A673 (cell line): Measurements from ENCODE around the gene FBXO9.

Experiments
- EZH2 ChIP-seq: fragments of 200-600 bp; sonication (generic); IDR thresholded peaks from 2 replicates; pipeline ENCODE4 v1.6.1; 2017; ENCODE audit warnings: borderline replicate concordance, low read depth, mild to moderate bottlenecking, mixed read lengths, antibody characterized with exemption, low read length; ENCODE audit not compliant: poor library complexity, severe bottlenecking
- TF ChIP-seq, protein P1 (sequence below): fragments of 300-800, 200-600 bp; sonication (generic); conservative IDR thresholded peaks from 2 replicates; pipeline ENCODE4 v1.5.1; 2017; ENCODE audit warnings: low read depth, mild to moderate bottlenecking, antibody characterized with exemption, low read length, moderate library complexity, mixed read lengths

DNA sequence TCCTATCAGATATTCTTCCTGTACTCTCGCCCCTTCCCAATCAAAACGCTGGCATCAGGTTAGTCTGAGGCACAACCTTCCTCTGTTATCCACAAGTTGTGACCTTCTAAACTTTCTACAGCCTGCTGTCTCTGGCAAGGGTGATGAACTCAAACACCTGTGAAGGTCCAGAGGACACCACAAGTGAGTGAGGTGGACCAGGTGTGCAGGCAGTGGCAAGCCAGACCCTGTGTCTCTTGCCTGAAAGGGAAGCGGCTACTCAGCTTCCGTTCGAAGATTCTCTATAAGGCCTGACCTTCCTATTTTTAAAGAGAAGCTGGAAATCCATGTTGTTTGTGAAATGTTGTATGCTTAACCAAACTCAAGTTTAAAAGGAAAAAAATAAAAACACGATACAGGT is 46.7 kb downstream of the FBXO9 start:
- TF ChIP-seq, protein P1, sequence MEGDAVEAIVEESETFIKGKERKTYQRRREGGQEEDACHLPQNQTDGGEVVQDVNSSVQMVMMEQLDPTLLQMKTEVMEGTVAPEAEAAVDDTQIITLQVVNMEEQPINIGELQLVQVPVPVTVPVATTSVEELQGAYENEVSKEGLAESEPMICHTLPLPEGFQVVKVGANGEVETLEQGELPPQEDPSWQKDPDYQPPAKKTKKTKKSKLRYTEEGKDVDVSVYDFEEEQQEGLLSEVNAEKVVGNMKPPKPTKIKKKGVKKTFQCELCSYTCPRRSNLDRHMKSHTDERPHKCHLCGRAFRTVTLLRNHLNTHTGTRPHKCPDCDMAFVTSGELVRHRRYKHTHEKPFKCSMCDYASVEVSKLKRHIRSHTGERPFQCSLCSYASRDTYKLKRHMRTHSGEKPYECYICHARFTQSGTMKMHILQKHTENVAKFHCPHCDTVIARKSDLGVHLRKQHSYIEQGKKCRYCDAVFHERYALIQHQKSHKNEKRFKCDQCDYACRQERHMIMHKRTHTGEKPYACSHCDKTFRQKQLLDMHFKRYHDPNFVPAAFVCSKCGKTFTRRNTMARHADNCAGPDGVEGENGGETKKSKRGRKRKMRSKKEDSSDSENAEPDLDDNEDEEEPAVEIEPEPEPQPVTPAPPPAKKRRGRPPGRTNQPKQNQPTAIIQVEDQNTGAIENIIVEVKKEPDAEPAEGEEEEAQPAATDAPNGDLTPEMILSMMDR, result no peak
- TF ChIP-seq EZH2, result no peak
